ENCODE results near the gene HDAC9.

HDAC9 gene

GRCh38 chr7:18637516-18637915 is 142.0 kb downstream of the HDAC9 start:
- no peak overlapping the region for H3K27ac ChIP-seq
- TF ChIP-seq Cebpa-rat (IDR thresholded peaks at IDR 0.05): no peak

GRCh38 chr7:18638594-18639452 is 143.3 kb downstream of the HDAC9 start:
- no peaks in the 10 kb centered on the region for H3K4me1 ChIP-seq
- no peak overlapping the region for H3K9ac ChIP-seq
- no peak for TF ChIP-seq Cebpa-rat (IDR thresholded peaks at IDR 0.05)
- no peak overlapping the region for H3K4me3 ChIP-seq
- H3K27ac ChIP-seq: no peak overlapping the region
- no peaks in the 10 kb centered on the region for H3K9me3 ChIP-seq
- H3K4me2 ChIP-seq: no peak overlapping the region
- H3K27me3 ChIP-seq: no peaks in the 10 kb centered on the region
- no peaks in the 10 kb centered on the region for H4K20me1 ChIP-seq
- H3K36me3 ChIP-seq: peaks cover 89% of the 10 kb centered on the region

More at GRCh38 chr7:18637516-18637915, 142.0 kb downstream of the HDAC9 start:
- Histone ChIP-seq H4K20me1 (no peaks in the 10 kb centered on the region), H3K4me1 (no peaks in the 10 kb centered on the region), H3K4me2 (no peak overlapping the region), H3K36me3 (peaks cover 88% of the 10 kb centered on the region), H3K4me3 (no peak overlapping the region), H3K9ac (no peak overlapping the region), H3K27me3 (no peaks in the 10 kb centered on the region), H3K9me3 (no peaks in the 10 kb centered on the region)

GRCh38 chr7:18639711-18640110 is 144.2 kb downstream of the HDAC9 start:
- Histone ChIP-seq H3K4me3 (no peak overlapping the region), H3K4me1 (no peaks in the 10 kb centered on the region), H3K36me3 (peaks cover 91% of the 10 kb centered on the region), H4K20me1 (no peaks in the 10 kb centered on the region), H3K9ac (no peak overlapping the region), H3K9me3 (no peaks in the 10 kb centered on the region), H3K27me3 (no peaks in the 10 kb centered on the region), H3K4me2 (no peak overlapping the region), H3K27ac (no peak overlapping the region)
- TF ChIP-seq Cebpa-rat (IDR thresholded peaks at IDR 0.05): no peak

GRCh38 chr7:18644981-18645380 is 149.4 kb downstream of the HDAC9 start:
- Histone ChIP-seq H3K9ac (no peak overlapping the region), H3K27me3 (no peaks in the 10 kb centered on the region), H3K27ac (no peak overlapping the region), H3K9me3 (no peaks in the 10 kb centered on the region), H3K4me2 (no peak overlapping the region), H3K36me3 (peaks cover 85% of the 10 kb centered on the region), H4K20me1 (no peaks in the 10 kb centered on the region), H3K4me3 (no peak overlapping the region), H3K4me1 (no peaks in the 10 kb centered on the region)
- TF ChIP-seq Cebpa-rat (IDR thresholded peaks at IDR 0.05): no peak

- no peak overlapping the region for H3K4me2 ChIP-seq
- no peak overlapping the region for H3K4me3 ChIP-seq
- no peak overlapping the region for H3K9ac ChIP-seq
- H3K27me3 ChIP-seq: no peaks in the 10 kb centered on the region
- H3K4me1 ChIP-seq: no peaks in the 10 kb centered on the region
- H3K27ac ChIP-seq: no peak overlapping the region
- no peaks in the 10 kb centered on the region for H4K20me1 ChIP-seq
- TF ChIP-seq Cebpa-rat (IDR thresholded peaks at IDR 0.05): no peak
- H3K36me3 ChIP-seq: peaks cover 70% of the 10 kb centered on the region
- H3K9me3 ChIP-seq: no peaks in the 10 kb centered on the region
These were observed 152.0 kb downstream of the HDAC9 start for GRCh38 chr7:18647582-18647981.

- TF ChIP-seq Cebpa-rat (IDR thresholded peaks at IDR 0.05): no peak
- Histone ChIP-seq H3K9ac (no peak overlapping the region), H3K4me2 (no peak overlapping the region), H3K9me3 (no peaks in the 10 kb centered on the region), H3K27ac (no peak overlapping the region), H3K4me3 (no peak overlapping the region), H3K36me3 (peaks cover 70% of the 10 kb centered on the region), H3K4me1 (no peaks in the 10 kb centered on the region), H4K20me1 (no peaks in the 10 kb centered on the region), H3K27me3 (no peaks in the 10 kb centered on the region)
These were observed 153.6 kb downstream of the HDAC9 start for GRCh38 chr7:18648849-18649758.

GRCh38 chr7:18653381-18654155 is 158.0 kb downstream of the HDAC9 start:
- H4K20me1 ChIP-seq: no peaks in the 10 kb centered on the region
- H3K9me3 ChIP-seq: no peaks in the 10 kb centered on the region
- H3K27ac ChIP-seq: no peak overlapping the region
- no peaks in the 10 kb centered on the region for H3K27me3 ChIP-seq
- H3K4me1 ChIP-seq: no peaks in the 10 kb centered on the region
- no peak overlapping the region for H3K4me2 ChIP-seq
- peaks cover 78% of the 10 kb centered on the region for H3K36me3 ChIP-seq
- H3K9ac ChIP-seq: no peak overlapping the region
- no peak for TF ChIP-seq Cebpa-rat (IDR thresholded peaks at IDR 0.05)
- H3K4me3 ChIP-seq: no peak overlapping the region

GRCh38 chr7:18654709-18655108 is 159.2 kb downstream of the HDAC9 start:
- H3K36me3 ChIP-seq: peaks cover 72% of the 10 kb centered on the region
- H3K4me2 ChIP-seq: no peak overlapping the region
- H3K9me3 ChIP-seq: no peaks in the 10 kb centered on the region
- no peak overlapping the region for H3K4me3 ChIP-seq
- H3K27me3 ChIP-seq: no peaks in the 10 kb centered on the region
- no peaks in the 10 kb centered on the region for H4K20me1 ChIP-seq
- no peak overlapping the region for H3K27ac ChIP-seq
- no peak for TF ChIP-seq Cebpa-rat (IDR thresholded peaks at IDR 0.05)
- no peaks in the 10 kb centered on the region for H3K4me1 ChIP-seq
- no peak overlapping the region for H3K9ac ChIP-seq

- H3K27ac ChIP-seq: no peak overlapping the region
- H3K27me3 ChIP-seq: no peaks in the 10 kb centered on the region
- H3K4me3 ChIP-seq: no peak overlapping the region
- H3K9me3 ChIP-seq: no peaks in the 10 kb centered on the region
- no peaks in the 10 kb centered on the region for H4K20me1 ChIP-seq
- no peaks in the 10 kb centered on the region for H3K4me1 ChIP-seq
- no peak for TF ChIP-seq Cebpa-rat (IDR thresholded peaks at IDR 0.05)
- H3K9ac ChIP-seq: no peak overlapping the region
- H3K36me3 ChIP-seq: peaks cover 69% of the 10 kb centered on the region
- no peak overlapping the region for H3K4me2 ChIP-seq
These were observed 160.0 kb downstream of the HDAC9 start for GRCh38 chr7:18655506-18655905.
